Measurements from ENCODE around the gene HYCC2.
"Not testable (repeated sequence)": the region's sequence is repeated elsewhere in the genome, so short reads cannot be mapped to it uniquely, and the experiment has no call there.

The HYCC2 gene

GRCh38 chr2:201071479-201072200 lies at the start of gene HYCC2, which contains the start of gene NDUFB3:
HYCC2 (minus strand) TSS chr2:201071671; CDS start chr2:201024009, 47,662 bp downstream.
NDUFB3 (plus strand) TSS chr2:201072001; CDS start chr2:201078883, 6,882 bp downstream.
- DNase-seq (ENCODE audit: low read depth): peak; percentile 86

GRCh38 chr2:201118961-201119854 lies 47.7 kb upstream of the HYCC2 start:
- no peak for DNase-seq (ENCODE audit: low read depth)

DNA sequence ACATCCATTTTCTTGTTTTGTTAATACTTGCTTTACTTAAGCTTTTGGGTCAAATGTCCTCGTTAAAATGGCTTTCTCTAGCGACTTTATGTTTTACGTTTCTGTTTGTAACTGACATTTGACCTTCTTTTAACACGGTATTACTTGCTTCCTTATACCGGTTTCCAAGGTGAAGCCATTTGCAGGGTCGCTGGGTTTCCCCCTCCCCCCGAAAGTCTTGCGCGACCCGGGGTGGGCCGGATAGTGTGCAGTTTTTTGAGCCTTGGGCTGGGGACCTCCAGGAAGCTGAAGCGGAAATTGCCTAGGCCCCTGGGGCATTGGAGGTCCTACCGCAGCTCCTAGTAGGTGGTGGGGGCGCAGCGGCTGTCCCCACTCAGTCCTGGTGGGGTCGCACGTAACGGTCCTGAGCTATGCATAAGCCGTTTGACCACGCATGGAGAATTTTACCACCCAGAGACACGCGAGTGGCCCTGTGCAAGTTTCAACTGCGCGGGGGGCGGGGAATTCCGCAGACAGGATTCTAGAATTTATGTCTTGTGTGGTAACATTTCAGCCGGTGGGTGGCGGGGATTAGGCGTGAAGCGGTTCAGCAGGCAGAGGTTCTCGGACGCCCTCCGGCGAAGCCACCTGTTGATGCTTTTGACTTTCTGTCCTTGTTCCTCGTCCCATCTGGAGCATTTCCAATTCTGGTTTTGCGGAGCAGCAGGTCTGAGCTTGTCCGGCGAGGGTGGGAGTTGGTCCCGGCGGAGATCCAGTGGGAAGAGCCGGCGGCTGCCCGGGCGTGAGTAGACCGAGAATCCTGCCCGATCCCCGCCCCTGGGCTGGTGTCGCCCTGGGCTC lies 46.9 kb upstream of the HYCC2 start:
- DNase-seq (ENCODE audit: low read depth): peak; percentile 80

DNA sequence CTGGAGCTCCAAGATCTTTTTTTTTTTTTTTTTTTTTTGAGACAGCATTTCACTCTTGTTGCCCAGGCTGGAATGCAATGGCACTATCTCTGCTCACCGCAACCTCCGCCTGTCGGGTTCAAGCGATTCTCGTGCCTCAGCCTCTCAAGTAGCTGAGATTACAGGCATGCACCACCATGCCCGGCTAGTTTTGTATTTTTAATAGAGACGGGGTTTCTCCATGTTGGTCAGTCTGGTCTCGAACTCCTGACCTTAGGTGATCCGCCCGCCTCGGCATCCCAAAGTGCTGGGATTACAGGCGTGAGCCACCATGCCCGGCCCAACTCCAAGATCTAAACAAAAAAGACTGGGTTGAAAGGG lies 46.2 kb upstream of the HYCC2 start:
- DNase-seq (ENCODE audit: low read depth): not testable (repeated sequence)

DNA sequence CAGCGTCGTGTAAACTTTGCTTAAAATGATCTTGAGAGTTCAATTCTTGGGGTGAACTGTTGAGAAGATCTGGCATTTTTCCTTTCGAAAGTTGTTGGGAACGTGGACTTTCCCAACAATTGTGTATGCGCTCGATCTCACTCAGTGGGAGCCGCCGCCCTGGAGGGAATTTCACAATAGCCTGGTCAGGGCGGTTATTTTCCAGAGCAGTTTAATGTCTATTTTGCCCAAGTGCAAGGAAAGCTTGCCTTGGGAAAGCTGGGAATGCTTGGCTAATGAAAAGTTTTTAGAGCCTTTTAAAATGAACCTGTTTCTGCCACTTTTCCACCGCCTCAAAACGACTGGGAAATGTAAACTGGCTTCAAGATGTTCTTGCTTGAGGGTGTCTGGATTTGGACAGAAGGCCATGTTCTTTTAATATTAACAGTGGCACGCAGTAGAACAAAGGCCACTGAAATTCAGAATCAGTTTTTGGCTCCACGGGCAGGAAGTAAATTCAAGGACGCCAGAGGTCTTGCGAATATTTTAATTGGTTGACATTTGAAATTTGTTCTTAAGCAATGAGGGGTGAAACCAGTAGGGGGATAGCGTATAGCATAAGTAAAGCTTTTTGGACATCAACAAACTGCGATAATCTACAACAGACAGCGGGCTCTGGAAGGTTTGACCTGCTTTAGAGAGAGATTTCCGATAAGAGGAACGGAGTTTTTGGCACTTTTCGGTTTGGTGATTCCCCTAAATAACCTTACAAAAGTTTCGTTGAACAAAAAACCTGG lies 45.7 kb upstream of the HYCC2 start:
- DNase-seq (ENCODE audit: low read depth): peak; percentile 18

- DNase-seq (ENCODE audit: low read depth): peak; percentile 62
These were observed 44.9 kb upstream of the HYCC2 start, which contains the start of gene CFLAR for GRCh38 chr2:201116115-201116958. CFLAR (plus strand) TSS chr2:201116164; CDS start chr2:201129866, 13,702 bp downstream.

- no peak for DNase-seq (ENCODE audit: low read depth)
These were observed 43.4 kb upstream of the HYCC2 start for GRCh38 chr2:201114846-201115245.

- DNase-seq (ENCODE audit: low read depth): no peak
These were observed 42.9 kb upstream of the HYCC2 start for GRCh38 chr2:201114350-201114749.

- no peak for DNase-seq (ENCODE audit: low read depth)
These were observed 39.6 kb upstream of the HYCC2 start for GRCh38 chr2:201111096-201111495.

GRCh38 chr2:201110615-201111014 lies 39.1 kb upstream of the HYCC2 start:
- DNase-seq (ENCODE audit: low read depth): no peak

GRCh38 chr2:201109186-201109585 lies 37.7 kb upstream of the HYCC2 start:
- no peak for DNase-seq (ENCODE audit: low read depth)

DNA sequence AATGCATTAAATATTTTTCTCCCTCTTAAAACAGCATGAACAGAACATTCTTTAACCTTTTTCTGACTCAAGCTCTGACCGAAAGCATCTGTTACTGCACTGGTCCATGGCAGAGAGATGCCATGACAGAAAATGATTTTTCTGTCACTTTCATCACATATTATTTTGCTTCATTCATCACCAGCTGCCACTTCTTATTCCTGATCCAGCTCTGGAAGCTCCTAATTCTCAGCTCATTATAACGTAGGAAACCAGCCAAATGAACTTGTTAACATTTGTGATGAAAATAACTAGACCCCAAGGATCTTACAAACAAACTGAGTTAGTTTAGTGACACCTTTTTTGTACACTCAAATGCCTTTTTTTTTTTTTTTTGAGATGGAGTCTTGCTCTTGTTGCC lies 36.9 kb upstream of the HYCC2 start:
- DNase-seq (ENCODE audit: low read depth): no peak

DNA sequence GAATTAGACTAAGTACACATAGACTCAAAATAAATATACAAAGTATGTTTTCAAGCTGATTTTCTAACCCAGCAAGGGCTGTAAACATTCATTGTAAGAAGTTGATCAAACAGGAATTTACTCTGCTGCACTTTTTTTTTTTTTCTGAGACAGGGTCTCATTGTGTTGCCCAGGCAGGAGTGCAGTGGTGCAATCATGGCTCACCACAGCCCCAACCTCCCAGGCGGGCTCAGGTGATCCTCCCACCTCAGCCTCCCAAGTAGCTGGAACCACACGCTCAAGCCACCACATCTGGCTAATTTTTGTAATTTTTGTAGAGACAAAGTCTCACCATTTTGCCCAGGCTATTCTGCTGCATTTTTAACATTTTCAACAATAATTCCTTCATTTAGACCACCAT lies 36.2 kb upstream of the HYCC2 start:
- no peak for DNase-seq (ENCODE audit: low read depth)

DNA sequence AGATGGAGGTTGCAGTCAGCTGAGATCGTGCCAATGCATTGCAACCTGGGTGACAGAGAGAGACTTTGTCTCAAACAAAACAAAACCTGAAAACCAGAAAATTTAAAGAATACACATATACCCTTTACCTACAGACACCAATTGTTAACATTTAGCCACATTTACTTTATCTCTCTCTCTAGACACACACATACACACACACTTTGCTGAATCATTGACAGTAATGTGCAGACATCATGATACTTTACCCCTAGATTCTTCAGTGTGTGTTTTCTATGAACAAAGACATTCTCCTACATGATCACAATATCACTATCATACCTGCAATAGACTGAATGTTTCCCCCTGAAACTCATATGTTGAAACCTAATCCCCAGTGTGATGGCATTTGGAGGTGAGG lies 34.3 kb upstream of the HYCC2 start:
- DNase-seq (ENCODE audit: low read depth): no peak

DNA sequence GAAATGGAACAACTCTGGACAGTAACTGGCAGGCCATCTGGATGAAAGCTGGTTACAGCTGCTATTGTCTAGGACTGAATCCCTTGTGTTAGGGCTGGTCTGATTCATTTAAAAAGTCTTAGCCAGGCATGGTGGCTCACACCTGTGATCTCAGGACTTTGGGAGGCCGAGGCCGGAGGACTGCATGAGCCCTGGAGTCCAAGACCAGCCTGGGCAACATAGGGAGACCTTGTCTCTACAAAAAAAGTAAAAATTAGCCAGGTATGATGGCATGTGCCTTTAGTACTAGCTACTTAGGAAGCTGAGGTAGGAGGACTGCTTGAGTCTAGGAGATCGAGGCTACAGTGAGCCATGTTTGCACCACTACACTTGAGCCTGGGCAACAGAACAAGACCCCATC lies 29.0 kb upstream of the HYCC2 start:
- DNase-seq (ENCODE audit: low read depth): no peak

DNA sequence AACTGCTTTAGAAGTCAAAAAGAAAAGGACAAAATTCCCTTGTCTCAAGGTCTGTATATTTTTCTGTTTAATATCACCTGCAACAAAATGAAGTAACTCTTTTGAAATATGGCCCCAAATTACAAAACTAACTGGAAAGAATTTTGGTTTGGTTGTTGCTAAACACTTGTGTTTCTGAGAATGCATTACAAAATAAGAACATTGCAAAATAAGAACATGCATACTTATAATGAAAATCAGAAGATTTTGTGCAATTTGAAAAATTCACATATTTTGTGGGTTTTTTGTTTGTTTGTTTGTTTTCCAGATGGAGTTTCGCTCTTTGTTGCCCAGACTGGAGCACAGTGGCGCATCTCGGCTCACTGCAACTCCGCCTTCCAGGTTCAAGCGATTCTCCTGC lies 22.1 kb upstream of the HYCC2 start:
- DNase-seq (ENCODE audit: low read depth): no peak

- no peak for DNase-seq (ENCODE audit: low read depth)
These were observed 19.1 kb upstream of the HYCC2 start for GRCh38 chr2:201090574-201090973.

DNA sequence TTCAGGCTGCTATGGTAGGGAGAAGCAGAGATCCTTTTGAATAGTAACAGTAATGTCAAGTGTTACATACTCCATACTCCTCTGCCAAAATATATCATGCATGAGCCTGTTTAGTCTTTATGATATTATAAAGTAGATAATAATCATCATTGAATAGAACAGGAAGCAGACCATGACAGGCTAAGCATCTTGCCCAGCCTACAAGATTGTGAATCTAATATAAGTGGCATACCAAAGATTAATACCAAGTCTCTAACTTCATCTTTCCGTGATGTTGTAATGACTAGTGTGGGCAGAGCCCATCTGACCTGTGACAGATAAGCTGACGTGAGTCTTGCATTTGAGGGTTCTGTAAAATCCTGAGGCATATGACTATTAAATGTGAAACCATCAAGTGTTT lies 13.4 kb upstream of the HYCC2 start:
- DNase-seq (ENCODE audit: low read depth): no peak

DNA sequence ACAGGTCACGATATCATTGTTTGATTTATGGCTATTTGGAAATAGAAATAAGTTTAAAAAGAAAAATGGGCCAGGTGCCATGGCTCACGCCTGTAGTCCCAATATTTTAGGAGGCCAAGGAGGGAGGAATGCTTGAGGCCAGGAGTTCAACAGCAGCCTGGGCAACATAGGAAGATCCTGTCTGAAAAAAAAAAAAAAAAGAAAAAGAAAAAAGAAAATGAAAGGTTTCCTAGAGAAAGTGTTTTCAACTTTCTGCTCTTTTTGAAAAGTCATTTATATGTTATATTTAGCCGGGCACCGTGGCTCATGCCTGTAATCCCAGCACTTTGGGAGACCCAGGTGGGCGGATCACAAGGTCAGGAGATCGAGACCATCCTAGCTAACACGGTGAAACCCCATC lies 3.5 kb upstream of the HYCC2 start:
- DNase-seq (ENCODE audit: low read depth): no peak

GRCh38 chr2:201073071-201073470 lies 1.6 kb upstream of the HYCC2 start:
- no peak for DNase-seq (ENCODE audit: low read depth)

DNA sequence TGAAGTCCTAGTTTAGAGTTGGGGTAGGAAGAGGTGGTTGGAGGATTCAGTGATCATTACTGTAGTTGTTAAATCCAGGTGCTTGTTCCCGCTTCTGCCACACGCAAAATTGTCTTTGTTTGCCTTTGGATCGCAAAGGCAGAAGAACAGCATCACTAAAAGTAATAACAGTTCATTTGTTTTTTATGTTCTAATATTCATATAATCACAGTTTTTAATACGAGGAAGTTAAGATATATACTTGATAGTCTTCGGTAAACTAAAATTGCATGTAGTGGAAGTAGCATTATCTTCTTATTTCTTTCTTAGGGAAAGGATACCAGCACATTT lies 695 bp upstream of the HYCC2 start:
- no peak for DNase-seq (ENCODE audit: low read depth)

Data from stimulated activated CD8-positive, alpha-beta memory T cell treated with anti-CD3 and anti-CD28 coated beads, Interleukin-12 subunit alpha, Interleukin-12 subunit beta, amount 100 ng/mL, for 1 hour (primary cell).